Colonic mucosa (tissue), 4 donors: Measurements from ENCODE around the gene USP31. TPM values are rescaled to one million over a fixed set of nuclear protein-coding genes. Genes with fewer than 3 reads are reported as not detected.

Experiments
- DNase-seq: peaks from one replicate; pipeline ENCODE4 v3.0.0-alpha.2; 2020
- H3K27ac ChIP-seq: fragments of 200-600 bp; one replicate; pipeline ENCODE4 v1.8.0; 2021
- H3K27me3 ChIP-seq: fragments of 200-600 bp; one replicate; pipeline ENCODE4 v1.8.0; 2021
- H3K36me3 ChIP-seq: fragments of 200-600 bp; one replicate; pipeline ENCODE4 v1.8.0; 2021
- H3K4me1 ChIP-seq: fragments of 200-600 bp; one replicate; pipeline ENCODE4 v1.8.0; 2021; ENCODE audit warnings: mild to moderate bottlenecking
- H3K4me3 ChIP-seq: fragments of 200-600 bp; one replicate; pipeline ENCODE4 v1.8.0; 2021
- H3K9ac ChIP-seq, 2 donors: one replicate each; pipeline ENCODE4 v1.7.0; 2013; ENCODE audit warnings: control low read depth in 2 of 2, low read depth in 2 of 2, low read length in 2 of 2
- H3K9me3 ChIP-seq: fragments of 200-600 bp; one replicate; pipeline ENCODE4 v1.8.0; 2021
- intact Hi-C: fragments of 100-400 bp; cut with DNase I; formaldehyde crosslinking; loops from one replicate; pipeline ENCODE4 v1.14.1; 2022
- total RNA-seq, 2 donors: library from RNA; stranded (reverse); fragmentation: NEBNext Ultra II Directional in 1 of 2; extraction: Animal tissue kit (Norgen Biotek cat#: 25700) in 1 of 2; gene quantifications; one replicate each; pipeline ENCODE4 v1.2.1, GENCODE V29; 2021
- TF ChIP-seq, protein P1 (sequence below): fragments of 200-600 bp; IDR thresholded peaks from one replicate; pipeline ENCODE4 v1.8.0; 2022; ENCODE audit warnings: antibody characterized with exemption, mild to moderate bottlenecking
- donor health status: healthy.
- donor health status: DM: no; HTN: no; CAD: no.
- donor health status: DM: no; HTN: no; CAD: no.

USP31 gene
- total RNA-seq, 2 donors from 2014 or later: 5.9 to 9.8 TPM

DNA sequence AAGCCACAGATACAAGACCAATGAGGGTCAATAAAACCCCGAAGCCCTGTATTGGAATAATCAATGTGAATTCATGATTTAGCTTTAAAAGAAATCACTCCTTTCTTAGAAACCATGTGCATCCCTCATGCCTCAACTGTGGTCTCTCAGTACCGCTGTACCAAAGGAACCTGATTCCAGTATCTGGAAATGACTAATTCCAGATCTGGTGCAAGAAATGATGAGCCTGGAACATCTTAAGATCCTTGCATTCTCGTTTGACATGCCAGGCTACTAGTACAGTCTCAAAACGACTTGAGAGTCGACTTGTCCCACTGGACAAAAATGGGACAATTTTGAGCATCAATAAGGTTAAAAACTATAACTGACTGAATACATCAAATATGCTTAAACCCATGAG is 21.2 kb downstream of the USP31 start:
- TF ChIP-seq, protein P1, sequence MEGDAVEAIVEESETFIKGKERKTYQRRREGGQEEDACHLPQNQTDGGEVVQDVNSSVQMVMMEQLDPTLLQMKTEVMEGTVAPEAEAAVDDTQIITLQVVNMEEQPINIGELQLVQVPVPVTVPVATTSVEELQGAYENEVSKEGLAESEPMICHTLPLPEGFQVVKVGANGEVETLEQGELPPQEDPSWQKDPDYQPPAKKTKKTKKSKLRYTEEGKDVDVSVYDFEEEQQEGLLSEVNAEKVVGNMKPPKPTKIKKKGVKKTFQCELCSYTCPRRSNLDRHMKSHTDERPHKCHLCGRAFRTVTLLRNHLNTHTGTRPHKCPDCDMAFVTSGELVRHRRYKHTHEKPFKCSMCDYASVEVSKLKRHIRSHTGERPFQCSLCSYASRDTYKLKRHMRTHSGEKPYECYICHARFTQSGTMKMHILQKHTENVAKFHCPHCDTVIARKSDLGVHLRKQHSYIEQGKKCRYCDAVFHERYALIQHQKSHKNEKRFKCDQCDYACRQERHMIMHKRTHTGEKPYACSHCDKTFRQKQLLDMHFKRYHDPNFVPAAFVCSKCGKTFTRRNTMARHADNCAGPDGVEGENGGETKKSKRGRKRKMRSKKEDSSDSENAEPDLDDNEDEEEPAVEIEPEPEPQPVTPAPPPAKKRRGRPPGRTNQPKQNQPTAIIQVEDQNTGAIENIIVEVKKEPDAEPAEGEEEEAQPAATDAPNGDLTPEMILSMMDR: no peak
- no peaks in the 10 kb centered on the region for H3K36me3 ChIP-seq
- H3K4me1 ChIP-seq: no peaks in the 10 kb centered on the region
- no peak overlapping the region for H3K9ac ChIP-seq
- no peak overlapping the region for H3K27ac ChIP-seq
- no peaks in the 10 kb centered on the region for H3K27me3 ChIP-seq
- no peak for DNase-seq
- H3K4me3 ChIP-seq: no peak overlapping the region
- no peaks in the 10 kb centered on the region for H3K9me3 ChIP-seq
- intact Hi-C loops: no loop called here

DNA sequence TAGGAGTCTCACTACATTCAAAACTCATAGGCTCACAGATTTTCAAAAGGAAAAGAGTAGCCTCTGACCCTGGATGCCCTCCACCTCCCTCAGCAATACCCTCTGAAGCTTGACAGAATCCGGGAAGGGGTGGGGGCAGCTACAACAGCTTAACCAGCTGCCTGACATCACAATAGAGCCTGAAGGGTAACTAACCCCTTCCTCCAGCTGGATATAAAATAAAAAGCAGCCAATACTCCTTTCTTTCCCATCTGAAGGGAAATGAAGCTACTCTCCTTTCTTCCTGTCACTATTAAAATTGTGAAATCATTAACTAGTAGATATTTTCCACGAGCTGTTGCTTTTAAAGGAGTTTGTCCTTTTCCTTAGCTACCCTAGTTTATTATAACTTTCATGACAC is 24.0 kb downstream of the USP31 start:
- no peaks in the 10 kb centered on the region for H3K4me1 ChIP-seq
- H3K9me3 ChIP-seq: no peaks in the 10 kb centered on the region
- intact Hi-C loops: no loop called here
- TF ChIP-seq, protein P1: no peak
- no peak overlapping the region for H3K27ac ChIP-seq
- H3K36me3 ChIP-seq: no peaks in the 10 kb centered on the region
- H3K27me3 ChIP-seq: no peaks in the 10 kb centered on the region
- no peak for DNase-seq
- H3K9ac ChIP-seq: no peak overlapping the region
- no peak overlapping the region for H3K4me3 ChIP-seq

GRCh38 chr16:23124315-23124714 is 24.9 kb downstream of the USP31 start:
- H3K27ac ChIP-seq: no peak overlapping the region
- H3K9ac ChIP-seq: no peak overlapping the region
- no peaks in the 10 kb centered on the region for H3K36me3 ChIP-seq
- DNase-seq: no peak
- H3K27me3 ChIP-seq: no peaks in the 10 kb centered on the region
- TF ChIP-seq, protein P1: no peak
- H3K4me1 ChIP-seq: no peaks in the 10 kb centered on the region
- H3K4me3 ChIP-seq: no peak overlapping the region
- intact Hi-C loops: no loop called here
- no peaks in the 10 kb centered on the region for H3K9me3 ChIP-seq

DNA sequence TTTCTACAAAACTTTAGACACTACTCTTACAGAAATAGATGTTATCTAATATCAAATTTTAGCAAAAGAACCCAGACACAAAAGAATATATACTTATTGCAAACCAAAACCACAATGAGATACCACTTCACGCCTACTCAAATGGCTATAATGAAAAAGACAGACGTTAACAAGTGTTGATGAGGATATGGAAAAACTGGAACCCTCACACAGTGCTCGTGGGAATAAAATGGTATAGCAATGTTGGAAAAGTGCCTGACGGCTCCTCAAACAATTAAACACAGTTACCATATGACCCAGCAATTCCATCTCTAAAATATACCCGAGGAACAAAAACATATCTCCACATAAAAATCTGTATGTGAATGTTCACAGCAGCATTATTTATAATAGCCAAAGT is 27.1 kb downstream of the USP31 start:
- Histone ChIP-seq H3K27ac (no peak overlapping the region), H3K9ac (no peak overlapping the region)

GRCh38 chr16:23121024-23121423 is 28.2 kb downstream of the USP31 start:
- Histone ChIP-seq H3K27me3 (no peaks in the 10 kb centered on the region), H3K9ac (no peak overlapping the region), H3K4me3 (no peak overlapping the region), H3K9me3 (no peaks in the 10 kb centered on the region), H3K27ac (peak overlapping the region; percentile 0), H3K4me1 (no peaks in the 10 kb centered on the region), H3K36me3 (no peaks in the 10 kb centered on the region)
- peak; percentile 32 for DNase-seq
- intact Hi-C loops: no loop called here
- TF ChIP-seq, protein P1: no peak

More for the DNA sequence above, 27.1 kb downstream of the USP31 start:
- H3K9me3 ChIP-seq: no peaks in the 10 kb centered on the region
- H3K36me3 ChIP-seq: no peaks in the 10 kb centered on the region
- no peak overlapping the region for H3K4me3 ChIP-seq
- no peak for DNase-seq
- no peaks in the 10 kb centered on the region for H3K4me1 ChIP-seq
- TF ChIP-seq, protein P1: no peak
- intact Hi-C loops: no loop called here
- H3K27me3 ChIP-seq: no peaks in the 10 kb centered on the region

GRCh38 chr16:23120562-23120961 is 28.7 kb downstream of the USP31 start:
- intact Hi-C loops: no loop called here
- Histone ChIP-seq H3K4me3 (no peak overlapping the region), H3K36me3 (no peaks in the 10 kb centered on the region), H3K27me3 (no peaks in the 10 kb centered on the region), H3K9me3 (no peaks in the 10 kb centered on the region), H3K9ac (no peak overlapping the region), H3K4me1 (no peaks in the 10 kb centered on the region), H3K27ac (peak overlapping the region; percentile 0)
- TF ChIP-seq, protein P1: no peak
- no peak for DNase-seq
